ENCODE results near the gene GPR39. TPM values are rescaled to one million over a fixed set of nuclear protein-coding genes. Genes with fewer than 3 reads are reported as not detected.

GPR39 gene
- total RNA-seq, 1 experiment from 2014 or later: 0.50 TPM

GRCh38 chr2:132597166-132597565 is 180.6 kb downstream of the GPR39 start:
- Histone ChIP-seq H4K20me1 (ENCODE audit: control insufficient read depth, insufficient read depth, insufficient read length) (no peaks in the 10 kb centered on the region), H3K18ac (ENCODE audit: insufficient read length, low read depth, low read length) (no peak overlapping the region), H4K8ac (replicated peaks; ENCODE audit: insufficient read length, low read depth, low read length) (no peak overlapping the region), H3K9me3 (ENCODE audit: control insufficient read depth, low read depth, low read length) (no peaks in the 10 kb centered on the region), H2AK5ac (ENCODE audit: insufficient read length, low read length) (no peak overlapping the region), H3T11ph (ENCODE audit: low read length) (no peak overlapping the region), H2BK15ac (ENCODE audit: low read depth, low read length) (no peak overlapping the region), H3K4me2 (ENCODE audit: insufficient read depth, insufficient read length, low read length) (no peak overlapping the region), H3K79me1 (ENCODE audit: insufficient read depth, low read depth, low read length, poor library complexity, severe bottlenecking) (no peaks in the 10 kb centered on the region), H3K4ac (ENCODE audit: low read depth, low read length) (no peak overlapping the region), H3K27me3 (ENCODE audit: insufficient read depth, low read length) (no peaks in the 10 kb centered on the region), H2BK5ac (ENCODE audit: insufficient read length, low read length) (no peak overlapping the region), H3K9ac (ENCODE audit: extremely low read depth, insufficient read length, low read length) (no peak overlapping the region), H3K14ac (ENCODE audit: insufficient read depth, low read length) (no peak overlapping the region), H2BK120ac (ENCODE audit: low read depth, low read length, poor library complexity, severe bottlenecking) (no peak overlapping the region), H3K4me1 (ENCODE audit: insufficient read depth, low read length) (no peaks in the 10 kb centered on the region), H3K27ac (ENCODE audit: insufficient read length, low read depth, low read length) (no peak overlapping the region), H3K23me2 (ENCODE audit: insufficient read length, low read depth, low read length, poor library complexity, severe bottlenecking) (no peaks in the 10 kb centered on the region), H3K56ac (ENCODE audit: insufficient read length, low read depth, low read length) (no peak overlapping the region), H4K5ac (ENCODE audit: insufficient read length, low read depth, low read length) (no peak overlapping the region), H4K91ac (ENCODE audit: insufficient read length, low read depth, low read length) (no peak overlapping the region), H3K79me2 (ENCODE audit: insufficient read depth, low read length) (no peaks in the 10 kb centered on the region), H3K23ac (ENCODE audit: insufficient read length, low read depth, low read length) (no peak overlapping the region), H2BK20ac (ENCODE audit: low read depth, low read length, poor library complexity, severe bottlenecking) (no peak overlapping the region), H2AFZ (ENCODE audit: low read length) (no peak overlapping the region), H2BK12ac (ENCODE audit: insufficient read length, low read depth, low read length) (no peak overlapping the region)
- DNase-seq: no peak
- Mint-ChIP-seq H3K4me1 (peaks cover 4 to 19% of the 10 kb centered on the region in 2 experiments; a peak in 3 of 4 replicates), H3K27me3 (ENCODE audit: low read depth) (peaks cover 6% of the 10 kb centered on the region), H3K36me3 (ENCODE audit: insufficient read depth in 1 of 3, low read depth in 3 of 3) (no peaks in the 10 kb centered on the region; a peak in 1 of 7 replicates), H3K27ac (no peak overlapping the region), H3K4me3 (no peak overlapping the region), H3K9me3 (peaks cover 0 to 5% of the 10 kb centered on the region in 2 experiments; a peak in 1 of 5 replicates)
- no peak for TF ChIP-seq CTCF (conservative IDR thresholded peaks at IDR 0.05)

Measured in H9 (cell line).